Measurements from ENCODE around the gene FNIP1.

The FNIP1 gene

DNA sequence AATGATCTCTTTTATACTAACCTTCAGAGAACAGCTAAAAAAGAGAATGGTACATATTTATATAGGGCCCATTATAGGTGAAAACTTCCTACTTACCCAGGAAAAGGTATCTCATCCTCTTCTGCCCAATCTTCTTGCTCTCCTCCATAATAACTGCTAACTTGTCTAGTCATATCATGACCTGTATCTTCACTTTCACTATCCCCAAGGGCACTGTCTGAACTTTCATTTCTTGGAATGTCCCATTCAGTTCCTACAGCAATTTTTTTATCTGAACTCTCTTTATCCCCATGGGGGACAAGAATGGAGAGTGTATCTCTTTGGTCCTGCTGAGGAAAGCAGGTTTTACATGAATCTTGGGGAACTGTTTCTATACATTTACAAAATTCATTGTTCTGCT is 125.4 kb downstream of the FNIP1 start:
- no peak overlapping the region for H3K4me2 ChIP-seq (ENCODE audit: low read depth, low read length, poor library complexity, severe bottlenecking)
- no peak overlapping the region for H2AFZ ChIP-seq (ENCODE audit: low read depth, low read length, severe bottlenecking)
- H3K79me2 ChIP-seq (ENCODE audit: insufficient read depth, low read length) = no peaks in the 10 kb centered on the region
- no peak overlapping the region for H3K9ac ChIP-seq (ENCODE audit: low read length)
- no peak for TF ChIP-seq CTCF (IDR thresholded peaks at IDR 0.05; ENCODE audit: insufficient read depth, low read length, poor library complexity, severe bottlenecking)
- TF ChIP-seq EZH2phosphoT487 (conservative IDR thresholded peaks at IDR 0.05; ENCODE audit: low read length) = no peak
- H3K4me3 ChIP-seq (ENCODE audit: insufficient read depth, low read length, poor library complexity, severe bottlenecking) = no peak overlapping the region
- H3K27ac ChIP-seq (ENCODE audit: low read depth, low read length) = no peak overlapping the region
- no peaks in the 10 kb centered on the region for H3K9me2 ChIP-seq (replicated peaks; ENCODE audit: insufficient read depth, low read length)
- no peaks in the 10 kb centered on the region for H3F3A ChIP-seq (ENCODE audit: insufficient read depth)
- peaks cover 21% of the 10 kb centered on the region; the same call in 1 of the 2 replicates for H3K36me3 ChIP-seq (ENCODE audit: low read length)
- H3K9me3 ChIP-seq (ENCODE audit: insufficient read depth, low read length) = no peaks in the 10 kb centered on the region
- H3K27me3 ChIP-seq (ENCODE audit: low read length) = no peaks in the 10 kb centered on the region
- no peaks in the 10 kb centered on the region for H4K20me1 ChIP-seq (ENCODE audit: low read depth, low read length)

DNA sequence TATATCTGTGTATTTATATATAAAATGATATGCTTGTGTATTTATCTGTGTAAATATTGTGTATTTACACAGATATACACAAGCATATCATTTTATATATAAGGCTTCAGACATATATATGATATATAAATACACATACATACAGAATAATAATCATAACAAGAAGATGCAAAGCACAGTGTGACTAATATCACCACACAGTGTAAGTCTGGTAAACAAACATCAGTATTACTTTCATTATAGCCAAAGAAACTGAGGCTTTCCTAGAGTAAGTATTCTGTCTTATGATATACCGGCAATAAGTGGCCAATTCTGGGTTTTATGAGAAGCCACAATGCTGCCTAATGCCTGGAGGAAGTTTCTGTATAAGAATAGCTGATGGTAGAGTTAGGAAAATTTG is 131.9 kb downstream of the FNIP1 start:
- TF ChIP-seq EZH2phosphoT487 (conservative IDR thresholded peaks at IDR 0.05; ENCODE audit: low read length) (no peak), CTCF (IDR thresholded peaks at IDR 0.05; ENCODE audit: insufficient read depth, low read length, poor library complexity, severe bottlenecking) (no peak)
- H3K36me3 ChIP-seq (ENCODE audit: low read length) = peaks cover 30% of the 10 kb centered on the region; the same call in 1 of the 2 replicates

GRCh38 chr5:131661933-131662332 is 134.9 kb downstream of the FNIP1 start:
- Histone ChIP-seq H3F3A (ENCODE audit: insufficient read depth) (no peaks in the 10 kb centered on the region), H3K9me2 (replicated peaks; ENCODE audit: insufficient read depth, low read length) (no peaks in the 10 kb centered on the region), H3K36me3 (ENCODE audit: low read length) (peaks cover 14% of the 10 kb centered on the region; the same call in 1 of the 2 replicates), H3K9me3 (ENCODE audit: insufficient read depth, low read length) (no peaks in the 10 kb centered on the region), H3K79me2 (ENCODE audit: insufficient read depth, low read length) (no peaks in the 10 kb centered on the region), H3K9ac (ENCODE audit: low read length) (no peak overlapping the region), H3K27me3 (ENCODE audit: low read length) (no peaks in the 10 kb centered on the region), H2AFZ (ENCODE audit: low read depth, low read length, severe bottlenecking) (no peak overlapping the region), H3K27ac (ENCODE audit: low read depth, low read length) (no peak overlapping the region), H4K20me1 (ENCODE audit: low read depth, low read length) (no peaks in the 10 kb centered on the region), H3K4me3 (ENCODE audit: insufficient read depth, low read length, poor library complexity, severe bottlenecking) (no peak overlapping the region), H3K4me2 (ENCODE audit: low read depth, low read length, poor library complexity, severe bottlenecking) (no peak overlapping the region)
- TF ChIP-seq CTCF (IDR thresholded peaks at IDR 0.05; ENCODE audit: insufficient read depth, low read length, poor library complexity, severe bottlenecking) = no peak
- TF ChIP-seq EZH2phosphoT487 (conservative IDR thresholded peaks at IDR 0.05; ENCODE audit: low read length) = no peak

More for the DNA sequence above, 131.9 kb downstream of the FNIP1 start:
- no peaks in the 10 kb centered on the region for H3K79me2 ChIP-seq (ENCODE audit: insufficient read depth, low read length)
- no peak overlapping the region for H2AFZ ChIP-seq (ENCODE audit: low read depth, low read length, severe bottlenecking)
- no peak overlapping the region for H3K4me3 ChIP-seq (ENCODE audit: insufficient read depth, low read length, poor library complexity, severe bottlenecking)
- no peak overlapping the region for H3K9ac ChIP-seq (ENCODE audit: low read length)
- H3K27ac ChIP-seq (ENCODE audit: low read depth, low read length) = no peak overlapping the region
- H4K20me1 ChIP-seq (ENCODE audit: low read depth, low read length) = no peaks in the 10 kb centered on the region
- H3K9me2 ChIP-seq (replicated peaks; ENCODE audit: insufficient read depth, low read length) = no peaks in the 10 kb centered on the region
- no peak overlapping the region for H3K4me2 ChIP-seq (ENCODE audit: low read depth, low read length, poor library complexity, severe bottlenecking)
- no peaks in the 10 kb centered on the region for H3F3A ChIP-seq (ENCODE audit: insufficient read depth)
- H3K9me3 ChIP-seq (ENCODE audit: insufficient read depth, low read length) = no peaks in the 10 kb centered on the region
- H3K27me3 ChIP-seq (ENCODE audit: low read length) = no peaks in the 10 kb centered on the region

Measured in SU-DHL-6 (cell line).